ENCODE data around the gene TUBB2A. TPM values are rescaled to one million over a fixed set of nuclear protein-coding genes. Genes with fewer than 3 reads are reported as not detected.

Gene TUBB2A
- total and polyA plus RNA-seq, 10 donors = 4.3 to 13.7 (median 7.1) TPM

- no peak for DNase-seq
- intact Hi-C loops (cut with DNase I; ENCODE audit: low total_unique reads) = loop anchor here (10.0 kb wide), 1 partner anchor 90 kb away; the partner anchor contains the start of gene PSMG4
- TF ChIP-seq POLR2AphosphoS5 (IDR thresholded peaks at IDR 0.05) (no peak), POLR2A (IDR thresholded peaks at IDR 0.05) (no peak)
- WGBS, 5 donors = 71 to 90% (median 83%) methylated on average over 6 of the region's 6 CpGs
- Histone ChIP-seq H3K36me3 (no peaks in the 10 kb centered on the region), H3K9me3 (no peaks in the 10 kb centered on the region), H3K27me3 (replicated peaks in 1 of 7) (peaks cover 0 to 18% (median 0%) of the 10 kb centered on the region in 7 donors), H3K4me1 (peaks cover 2 to 40% (median 23%) of the 10 kb centered on the region in 6 donors), H3K4me3 (no peak overlapping the region), H3K27ac (no peak overlapping the region)
Observed at GRCh38 chr6:3164388-3164787, 7.0 kb upstream of the TUBB2A start.

- WGBS, 5 donors = 12 to 25% (median 21%) methylated on average over 13 of the region's 13 CpGs
- H3K4me3 ChIP-seq = peak overlapping the region; percentile 49 to 87 (median 64)
- peaks cover 2 to 46% (median 26%) of the 10 kb centered on the region in 6 donors for H3K4me1 ChIP-seq
- no peak for TF ChIP-seq POLR2AphosphoS5 (IDR thresholded peaks at IDR 0.05)
- TF ChIP-seq CTCF (IDR thresholded peaks at IDR 0.05 in 8 of 11, conservative IDR thresholded peaks at IDR 0.05 in 3 of 11) = peak in 1 of 11 experiments; percentile 17
- H3K27me3 ChIP-seq (replicated peaks in 1 of 7) = peaks cover 0 to 21% (median 0%) of the 10 kb centered on the region in 7 donors
- intact Hi-C loops (cut with DNase I; ENCODE audit: low total_unique reads) = loop anchor here (10.0 kb wide), 1 partner anchor 92 kb away; the partner anchor contains the start of gene PSMG4
- H3K36me3 ChIP-seq = no peaks in the 10 kb centered on the region
- no peak for DNase-seq
- peak overlapping the region in 7 of 8 donors; percentile 77 to 88 (median 84) for H3K27ac ChIP-seq
- no peaks in the 10 kb centered on the region for H3K9me3 ChIP-seq
Observed at GRCh38 chr6:3163248-3163594, 5.9 kb upstream of the TUBB2A start.

- Histone ChIP-seq H3K4me3 (peak overlapping the region; percentile 49 to 87 (median 64)), H3K9me3 (no peaks in the 10 kb centered on the region), H3K27ac (peak overlapping the region; percentile 66 to 88 (median 84)), H3K36me3 (no peaks in the 10 kb centered on the region), H3K4me1 (peaks cover 2 to 52% (median 26%) of the 10 kb centered on the region in 6 donors), H3K27me3 (replicated peaks in 1 of 7) (peaks cover 0 to 24% (median 0%) of the 10 kb centered on the region in 7 donors)
- peak in 2 of 3 donors; percentile 72 to 74 for TF ChIP-seq POLR2AphosphoS5 (IDR thresholded peaks at IDR 0.05)
- TF ChIP-seq POLR2A (IDR thresholded peaks at IDR 0.05) = no peak
- TF ChIP-seq CTCF (IDR thresholded peaks at IDR 0.05 in 8 of 11, conservative IDR thresholded peaks at IDR 0.05 in 3 of 11) = peak in 3 of 11 experiments; percentile 7 to 27 (median 17)
- WGBS, 5 donors = 0 to 1% (median 1%) methylated on average over 32 to 74 of the region's 74 CpGs
- DNase-seq = peak; percentile 90
- intact Hi-C loops (cut with DNase I; ENCODE audit: low total_unique reads) = loop anchor here (10.0 kb wide), 1 partner anchor 92 kb away; the partner anchor contains the start of gene PSMG4
Observed at GRCh38 chr6:3162565-3163247, 5.4 kb upstream of the TUBB2A start.

- H3K4me1 ChIP-seq = peaks cover 2 to 54% (median 26%) of the 10 kb centered on the region in 6 donors
- H3K27ac ChIP-seq = peak overlapping the region in 4 of 8 donors; percentile 84 to 88 (median 86)
- H3K27me3 ChIP-seq (replicated peaks in 1 of 7) = peaks cover 0 to 30% (median 0%) of the 10 kb centered on the region in 7 donors
- H3K9me3 ChIP-seq = no peaks in the 10 kb centered on the region
- intact Hi-C loops (cut with DNase I; ENCODE audit: low total_unique reads) = loop anchor here (10.0 kb wide), 1 partner anchor 93 kb away; the partner anchor contains the start of gene PSMG4
- no peak for DNase-seq
- TF ChIP-seq CTCF (IDR thresholded peaks at IDR 0.05 in 8 of 11, conservative IDR thresholded peaks at IDR 0.05 in 3 of 11) (no peak), POLR2AphosphoS5 (IDR thresholded peaks at IDR 0.05) (no peak), POLR2A (IDR thresholded peaks at IDR 0.05) (no peak)
- H3K36me3 ChIP-seq = no peaks in the 10 kb centered on the region
- peak overlapping the region in 4 of 8 donors; percentile 59 to 87 (median 64) for H3K4me3 ChIP-seq
- 53 to 66% (median 61%) methylated on average over 6 to 7 of the region's 7 CpGs for WGBS, 5 donors
Observed at GRCh38 chr6:3162067-3162497, 4.7 kb upstream of the TUBB2A start.
